ENCODE data around the gene TIAM2. TPM values are rescaled to one million over a fixed set of nuclear protein-coding genes. Genes with fewer than 3 reads are reported as not detected.

Gene TIAM2
- total and polyA plus RNA-seq, 8 donors = 2.0 to 9.2 (median 3.4) TPM

DNA sequence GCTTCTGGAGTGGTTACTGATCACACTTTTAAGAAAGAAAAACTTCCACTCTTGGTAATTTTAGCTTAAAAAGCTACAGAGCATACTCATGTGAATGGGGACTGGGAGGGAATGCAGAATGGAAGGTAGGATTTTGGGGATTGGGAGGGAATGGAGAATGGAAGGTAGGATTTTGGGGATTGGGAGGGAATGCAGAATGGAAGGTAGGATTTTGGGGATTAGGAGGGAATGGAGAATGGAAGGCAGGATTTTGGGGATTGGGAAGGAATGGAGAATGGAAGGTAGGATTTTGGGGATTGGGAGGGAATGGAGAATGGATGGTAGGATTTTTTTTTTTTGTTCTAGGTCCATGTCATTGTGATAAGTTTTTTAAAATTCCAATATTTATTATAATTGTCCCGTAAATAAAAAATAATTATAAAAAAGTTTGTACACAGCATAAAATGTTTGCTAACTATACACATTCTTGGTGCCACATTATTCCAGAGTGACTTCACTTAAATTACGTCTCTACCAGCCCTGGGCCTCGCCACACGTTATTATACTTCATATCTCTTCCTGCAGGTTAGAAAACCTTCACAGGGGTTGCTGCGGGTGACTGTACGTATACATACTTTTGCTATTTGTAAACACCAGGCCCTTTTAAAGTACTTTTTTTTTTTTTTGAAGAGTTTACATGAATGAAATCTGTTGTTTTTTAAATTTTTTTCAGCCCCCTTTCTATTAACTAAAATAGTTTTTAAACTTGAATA is 127.3 kb downstream of the TIAM2 start:
- no peaks in the 10 kb centered on the region for H3K27me3 ChIP-seq
- no peak overlapping the region for H3K4me3 ChIP-seq
- ATAC-seq (no peak), FAIRE-seq (no peak), DNase-seq (no peak)
- TF ChIP-seq, protein P1, sequence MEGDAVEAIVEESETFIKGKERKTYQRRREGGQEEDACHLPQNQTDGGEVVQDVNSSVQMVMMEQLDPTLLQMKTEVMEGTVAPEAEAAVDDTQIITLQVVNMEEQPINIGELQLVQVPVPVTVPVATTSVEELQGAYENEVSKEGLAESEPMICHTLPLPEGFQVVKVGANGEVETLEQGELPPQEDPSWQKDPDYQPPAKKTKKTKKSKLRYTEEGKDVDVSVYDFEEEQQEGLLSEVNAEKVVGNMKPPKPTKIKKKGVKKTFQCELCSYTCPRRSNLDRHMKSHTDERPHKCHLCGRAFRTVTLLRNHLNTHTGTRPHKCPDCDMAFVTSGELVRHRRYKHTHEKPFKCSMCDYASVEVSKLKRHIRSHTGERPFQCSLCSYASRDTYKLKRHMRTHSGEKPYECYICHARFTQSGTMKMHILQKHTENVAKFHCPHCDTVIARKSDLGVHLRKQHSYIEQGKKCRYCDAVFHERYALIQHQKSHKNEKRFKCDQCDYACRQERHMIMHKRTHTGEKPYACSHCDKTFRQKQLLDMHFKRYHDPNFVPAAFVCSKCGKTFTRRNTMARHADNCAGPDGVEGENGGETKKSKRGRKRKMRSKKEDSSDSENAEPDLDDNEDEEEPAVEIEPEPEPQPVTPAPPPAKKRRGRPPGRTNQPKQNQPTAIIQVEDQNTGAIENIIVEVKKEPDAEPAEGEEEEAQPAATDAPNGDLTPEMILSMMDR (IDR thresholded peaks at IDR 0.05) = no peak
- WGBS, 2 donors = 88 to 91% methylated on average over 6 of the region's 6 CpGs
- H3K9me3 ChIP-seq = no peaks in the 10 kb centered on the region
- H3K4me1 ChIP-seq = no peaks in the 10 kb centered on the region
- intact Hi-C loops (cut with DNase I) = no loop called here
- H3K27ac ChIP-seq = no peak overlapping the region
- no peaks in the 10 kb centered on the region for H3K36me3 ChIP-seq

DNA sequence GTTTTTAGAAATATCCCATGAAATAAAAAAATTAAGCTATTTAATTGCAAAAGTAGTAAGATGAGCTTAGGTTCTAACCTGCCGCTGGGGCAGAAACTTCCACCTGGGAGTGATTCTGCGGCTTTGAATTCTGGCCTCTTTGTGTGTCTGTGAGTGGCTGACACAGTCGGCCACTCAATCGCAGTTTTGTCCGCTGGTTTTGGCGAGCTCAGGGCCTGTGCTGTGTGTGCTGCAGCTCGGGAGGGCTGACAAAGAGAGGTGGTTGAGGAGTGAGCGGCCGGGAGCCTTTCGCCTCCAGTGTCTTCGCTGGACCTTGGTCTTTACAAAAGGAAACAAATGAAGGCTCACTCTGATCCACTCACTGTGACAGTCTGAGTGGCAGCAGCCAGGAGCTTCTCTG is 128.4 kb downstream of the TIAM2 start:
- ATAC-seq (no peak), FAIRE-seq (no peak), DNase-seq (no peak)
- intact Hi-C loops (cut with DNase I) = no loop called here
- H3K27ac ChIP-seq = no peak overlapping the region
- TF ChIP-seq, protein P1 (IDR thresholded peaks at IDR 0.05) = no peak
- H3K4me3 ChIP-seq = no peak overlapping the region
- 88 to 91% methylated on average over 11 of the region's 11 CpGs for WGBS, 2 donors
- no peaks in the 10 kb centered on the region for H3K27me3 ChIP-seq
- no peaks in the 10 kb centered on the region for H3K9me3 ChIP-seq
- no peaks in the 10 kb centered on the region for H3K36me3 ChIP-seq
- no peaks in the 10 kb centered on the region for H3K4me1 ChIP-seq

DNA sequence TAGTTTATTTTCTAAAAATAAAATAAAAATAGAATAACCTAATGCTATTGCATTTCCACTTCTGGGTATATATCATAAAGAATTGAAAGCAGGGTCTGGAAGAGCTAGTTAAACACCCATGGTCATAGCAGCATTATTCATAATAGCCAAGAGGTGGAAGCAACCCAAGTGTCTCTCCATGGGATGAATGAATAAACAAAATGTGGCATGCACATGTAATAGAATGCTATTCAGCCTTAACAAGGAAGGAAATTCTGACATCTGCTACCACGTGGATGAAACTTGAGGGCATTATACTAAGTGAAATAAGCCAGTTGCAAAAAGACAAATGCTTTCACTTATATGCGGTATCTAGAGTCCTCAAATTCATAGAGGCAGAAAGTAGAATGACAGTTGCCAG is 130.8 kb downstream of the TIAM2 start:
- intact Hi-C loops (cut with DNase I) = no loop called here
- no peak for FAIRE-seq

DNA sequence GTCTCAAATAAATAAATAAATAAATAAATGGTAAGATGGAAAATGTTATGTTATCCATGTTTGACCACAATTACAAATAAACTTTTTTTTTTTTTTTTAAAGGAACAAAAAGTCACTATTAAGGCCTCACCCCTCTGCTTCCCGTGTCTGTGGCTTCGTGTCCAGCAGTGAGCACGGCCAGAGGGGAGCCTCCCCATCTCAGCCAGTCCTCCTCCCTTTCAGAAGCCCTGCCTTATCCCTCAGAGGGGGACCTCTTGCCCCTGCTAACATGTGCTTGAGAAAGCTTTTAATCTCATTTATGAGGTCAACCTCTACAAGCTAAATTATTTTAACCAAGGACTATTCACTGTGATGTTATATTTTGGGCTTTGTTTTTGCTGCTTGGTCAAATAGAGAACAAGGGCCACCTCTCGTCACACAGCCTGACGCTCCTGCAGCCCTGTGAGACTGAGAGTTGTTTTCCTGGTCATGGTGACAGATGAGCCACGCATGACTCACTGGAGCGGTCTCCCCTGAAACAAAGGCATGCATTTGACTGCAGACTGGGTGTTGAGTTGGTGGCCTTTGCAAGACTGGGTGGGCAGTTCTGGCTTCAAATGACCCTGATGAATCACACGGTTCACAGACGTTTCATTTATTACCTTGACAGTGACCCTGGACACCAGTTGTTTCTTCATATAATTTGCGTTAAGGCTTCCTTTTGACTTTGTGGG is 131.8 kb downstream of the TIAM2 start:
- Histone ChIP-seq H3K4me1 (no peaks in the 10 kb centered on the region), H3K9me3 (no peaks in the 10 kb centered on the region), H3K36me3 (no peaks in the 10 kb centered on the region), H3K4me3 (no peak overlapping the region), H3K27ac (no peak overlapping the region), H3K27me3 (no peaks in the 10 kb centered on the region)
- ATAC-seq (peak in 3 of 4 donors; percentile 30 to 89 (median 63)), FAIRE-seq (no peak), DNase-seq (no peak)
- intact Hi-C loops (cut with DNase I) = no loop called here
- TF ChIP-seq, protein P1 (IDR thresholded peaks at IDR 0.05) = no peak
- WGBS, 2 donors = 61 to 73% methylated on average over 10 of the region's 10 CpGs

More for the DNA sequence above, 130.8 kb downstream of the TIAM2 start:
- Histone ChIP-seq H3K27me3 (no peaks in the 10 kb centered on the region), H3K4me1 (no peaks in the 10 kb centered on the region), H3K36me3 (no peaks in the 10 kb centered on the region), H3K9me3 (no peaks in the 10 kb centered on the region), H3K27ac (no peak overlapping the region), H3K4me3 (no peak overlapping the region)
- DNase-seq = no peak
- 73 to 81% methylated on average over 2 of the region's 2 CpGs for WGBS, 2 donors
- ATAC-seq = no peak
- TF ChIP-seq, protein P1 (IDR thresholded peaks at IDR 0.05) = no peak

DNA sequence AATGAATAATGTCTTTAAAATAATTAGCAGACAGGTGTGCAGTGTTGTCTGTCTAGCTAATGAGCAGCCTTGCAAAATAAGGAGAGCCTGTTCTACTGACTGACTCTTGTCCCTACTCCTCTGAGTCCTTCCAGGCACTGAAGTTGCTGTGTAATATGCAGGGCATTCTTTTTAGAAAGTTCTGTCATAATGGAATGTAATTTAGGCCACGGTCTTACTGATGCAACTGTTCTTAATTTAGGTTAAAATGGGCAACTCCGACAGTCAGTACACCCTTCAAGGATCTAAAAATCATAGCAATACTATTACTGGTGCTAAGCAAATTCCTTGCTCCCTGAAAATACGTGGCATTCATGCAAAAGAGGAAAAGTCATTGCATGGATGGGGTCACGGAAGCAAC is 133.9 kb downstream of the TIAM2 start:
- no peak overlapping the region for H3K4me3 ChIP-seq
- H3K4me1 ChIP-seq = no peaks in the 10 kb centered on the region
- DNase-seq (no peak), ATAC-seq (no peak), FAIRE-seq (no peak)
- intact Hi-C loops (cut with DNase I) = no loop called here
- no peaks in the 10 kb centered on the region for H3K27me3 ChIP-seq
- H3K27ac ChIP-seq = no peak overlapping the region
- 77 to 83% methylated on average over 4 of the region's 4 CpGs for WGBS, 2 donors
- H3K36me3 ChIP-seq = no peaks in the 10 kb centered on the region
- H3K9me3 ChIP-seq = no peaks in the 10 kb centered on the region
- TF ChIP-seq, protein P1 (IDR thresholded peaks at IDR 0.05) = no peak

Measured in pancreas (tissue), 10 donors.